22Rv1 (cell line): ENCODE data around the gene OR6C68.

Experiments
- CTCF ChIP-seq: fragments of 450-650 bp; IDR thresholded peaks from 2 replicates; pipeline ENCODE4 v1.5.1; 2017; ENCODE audit warnings: mild to moderate bottlenecking
- ZFX ChIP-seq: fragments of 450-650 bp; IDR thresholded peaks from 2 replicates; pipeline ENCODE4 v1.6.1; 2017; ENCODE audit warnings: antibody characterized with exemption, borderline replicate concordance

- TF ChIP-seq CTCF = no peak
- TF ChIP-seq ZFX = no peak
Measured at GRCh38 chr12:55446326-55446725, 45.9 kb upstream of the OR6C68 start.
